MM.1S (cell line): ENCODE results near the gene NSUN4.
"Not testable (repeated sequence)": the region's sequence is repeated elsewhere in the genome, so short reads cannot be mapped to it uniquely, and the experiment has no call there.

ENCODE experiments used
- DNase-seq: peaks from one replicate; pipeline ENCODE4 v3.0.0-alpha.2; 2015
- H2AFZ ChIP-seq: fragments of 300-600 bp; sonication (generic); 2 replicates; pipeline ENCODE4 v1.6.0; 2016; ENCODE audit warnings: antibody characterized with exemption, low read length
- H3F3A ChIP-seq: fragments of 300-600 bp; sonication (generic); 2 replicates; pipeline ENCODE4 v1.6.1; 2016; ENCODE audit warnings: mild to moderate bottlenecking, antibody characterized with exemption, low read length, moderate library complexity, mixed read lengths; ENCODE audit not compliant: insufficient read depth
- H3K27ac ChIP-seq: fragments of 300-600 bp; sonication (generic); 2 replicates; pipeline ENCODE4 v1.5.1; 2016; ENCODE audit warnings: mild to moderate bottlenecking, low read length
- H3K27me3 ChIP-seq: fragments of 300-600 bp; sonication (generic); replicated peaks from 2 replicates; pipeline ENCODE4 v1.6.0; 2016; ENCODE audit warnings: low read length; ENCODE audit not compliant: insufficient read depth
- H3K36me3 ChIP-seq: fragments of 300-600 bp; sonication (generic); replicated peaks from 2 replicates; pipeline ENCODE4 v1.6.1; 2016; ENCODE audit warnings: mild to moderate bottlenecking, low read length, mixed read lengths; ENCODE audit not compliant: insufficient read depth
- H3K4me1 ChIP-seq: fragments of 300-600 bp; sonication (generic); 2 replicates; pipeline ENCODE4 v1.6.1; 2016; ENCODE audit warnings: low read length, mixed read lengths
- H3K4me2 ChIP-seq: fragments of 300-600 bp; sonication (generic); 2 replicates; pipeline ENCODE4 v1.6.0; 2016; ENCODE audit warnings: low read depth, low read length
- H3K4me3 ChIP-seq: fragments of 300-600 bp; sonication (generic); 2 replicates; pipeline ENCODE4 v1.5.1; 2016; ENCODE audit warnings: low read length, mixed read lengths
- H3K79me2 ChIP-seq: fragments of 300-600 bp; sonication (generic); 2 replicates; pipeline ENCODE4 v1.6.1; 2016; ENCODE audit warnings: mixed run types, low read length, mixed read lengths
- H3K9ac ChIP-seq: fragments of 300-600 bp; sonication (generic); 2 replicates; pipeline ENCODE4 v1.6.1; 2016; ENCODE audit warnings: low read length, mixed read lengths
- H3K9me2 ChIP-seq: fragments of 300-600 bp; sonication (generic); replicated peaks from 2 replicates; pipeline ENCODE4 v1.6.1; 2016; ENCODE audit warnings: mild to moderate bottlenecking, low read length, mixed read lengths; ENCODE audit not compliant: insufficient read depth
- H3K9me3 ChIP-seq: fragments of 300-600 bp; sonication (generic); replicated peaks from 2 replicates; pipeline ENCODE4 v1.6.1; 2016; ENCODE audit warnings: mild to moderate bottlenecking, low read length, mixed read lengths; ENCODE audit not compliant: insufficient read depth
- H4K20me1 ChIP-seq: fragments of 300-600 bp; sonication (generic); 2 replicates; pipeline ENCODE4 v1.6.1; 2016; ENCODE audit warnings: mild to moderate bottlenecking, low read length, moderate library complexity, mixed read lengths; ENCODE audit not compliant: insufficient read depth
- CTCF ChIP-seq: fragments of 300-600 bp; sonication (generic); IDR thresholded peaks from 2 replicates; pipeline ENCODE4 v1.5.1; 2016; ENCODE audit warnings: antibody characterized with exemption, low read length, mixed read lengths
- EZH2 ChIP-seq: fragments of 300-600 bp; sonication (generic); optimal IDR thresholded peaks from 2 replicates; pipeline ENCODE3; 2017; ENCODE audit warnings: low read depth, mild to moderate bottlenecking, antibody characterized with exemption, low read length, mixed read lengths
- EZH2phosphoT487 ChIP-seq: fragments of 300-600 bp; sonication (generic); IDR thresholded peaks from 2 replicates; pipeline ENCODE4 v1.6.1; 2018; ENCODE audit warnings: antibody characterized with exemption, low read length

The NSUN4 gene

GRCh38 chr1:46333300-46334029 lies 7.1 kb upstream of the NSUN4 start:
- H3K4me3 ChIP-seq = peak overlapping the region; percentile 36
- H3K27me3 ChIP-seq = no peaks in the 10 kb centered on the region
- H3K4me1 ChIP-seq = peaks cover 20% of the 10 kb centered on the region
- no peak for TF ChIP-seq EZH2phosphoT487
- TF ChIP-seq CTCF = peak; percentile 43
- no peaks in the 10 kb centered on the region for H3K9me3 ChIP-seq
- peak overlapping the region; percentile 47; the same call in 1 of the 2 replicates for H3K9ac ChIP-seq
- peak overlapping the region; percentile 94 for H2AFZ ChIP-seq
- peak; percentile 69 for DNase-seq
- H3K4me2 ChIP-seq = peak overlapping the region; percentile 94
- peaks cover 27% of the 10 kb centered on the region for H3F3A ChIP-seq
- no peaks in the 10 kb centered on the region for H4K20me1 ChIP-seq
- no peaks in the 10 kb centered on the region for H3K36me3 ChIP-seq
- H3K79me2 ChIP-seq = peaks cover 14% of the 10 kb centered on the region
- H3K9me2 ChIP-seq = no peaks in the 10 kb centered on the region
- H3K27ac ChIP-seq = peak overlapping the region; percentile 92; the same call in 1 of the 2 replicates

- no peak overlapping the region for H3K9ac ChIP-seq
- H3K4me2 ChIP-seq = no peak overlapping the region
- H4K20me1 ChIP-seq = no peaks in the 10 kb centered on the region
- no peaks in the 10 kb centered on the region for H3K9me2 ChIP-seq
- no peak overlapping the region for H3K27ac ChIP-seq
- H2AFZ ChIP-seq = peak overlapping the region; percentile 94; the same call in 1 of the 2 replicates
- no peaks in the 10 kb centered on the region for H3K9me3 ChIP-seq
- no peaks in the 10 kb centered on the region for H3K36me3 ChIP-seq
- peaks cover 27% of the 10 kb centered on the region for H3F3A ChIP-seq
- peaks cover 20% of the 10 kb centered on the region for H3K4me1 ChIP-seq
- TF ChIP-seq EZH2 (no peak), EZH2phosphoT487 (no peak), CTCF (no peak)
- DNase-seq = no peak
- H3K79me2 ChIP-seq = peaks cover 9% of the 10 kb centered on the region
- H3K27me3 ChIP-seq = no peaks in the 10 kb centered on the region
- H3K4me3 ChIP-seq = no peak overlapping the region
Measured at GRCh38 chr1:46334030-46334384, 6.6 kb upstream of the NSUN4 start.

- Histone ChIP-seq H3K4me3 (no peak overlapping the region), H3K9me3 (no peaks in the 10 kb centered on the region), H3K79me2 (peaks cover 4% of the 10 kb centered on the region), H3K36me3 (no peaks in the 10 kb centered on the region), H3F3A (peaks cover 27% of the 10 kb centered on the region), H3K9ac (no peak overlapping the region), H3K4me2 (no peak overlapping the region), H2AFZ (no peak overlapping the region), H3K27me3 (no peaks in the 10 kb centered on the region), H3K4me1 (peaks cover 25% of the 10 kb centered on the region), H3K27ac (no peak overlapping the region), H3K9me2 (no peaks in the 10 kb centered on the region), H4K20me1 (no peaks in the 10 kb centered on the region)
- no peak for DNase-seq
- TF ChIP-seq EZH2 = no peak
- TF ChIP-seq EZH2phosphoT487 = no peak
- no peak for TF ChIP-seq CTCF
Measured at GRCh38 chr1:46335081-46335480, 5.5 kb upstream of the NSUN4 start.

- not testable (repeated sequence) for H3K9ac ChIP-seq, H3K9me3 ChIP-seq, H4K20me1 ChIP-seq, H3K36me3 ChIP-seq, H3K4me2 ChIP-seq, H2AFZ ChIP-seq, H3K4me3 ChIP-seq, H3K27ac ChIP-seq, H3K9me2 ChIP-seq, H3K27me3 ChIP-seq, DNase-seq
- Histone ChIP-seq H3K79me2 (peaks cover 23% of the 10 kb centered on the region), H3F3A (peaks cover 18% of the 10 kb centered on the region), H3K4me1 (peaks cover 30% of the 10 kb centered on the region)
Measured at GRCh38 chr1:46337409-46337808, 3.2 kb upstream of the NSUN4 start.
